H1 (cell line): ENCODE measurements around the gene SLC22A23. TPM values are rescaled to one million over a fixed set of nuclear protein-coding genes. Genes with fewer than 3 reads are reported as not detected.

ENCODE experiments used
- CREB1 ChIP-seq: IDR thresholded peaks from 2 replicates; pipeline ENCODE4 v1.6.1; 2012; ENCODE audit warnings: inconsistent platforms
- E2F6 ChIP-seq: IDR thresholded peaks from 2 replicates; pipeline ENCODE4 v1.6.1; 2012; ENCODE audit warnings: inconsistent platforms
- FOSL1 ChIP-seq: IDR thresholded peaks from 2 replicates; pipeline ENCODE4 v1.6.1; 2011; ENCODE audit warnings: mild to moderate bottlenecking, low read depth, low read length, moderate library complexity; ENCODE audit not compliant: insufficient read depth
- GTF2F1 ChIP-seq: IDR thresholded peaks from 2 replicates; pipeline ENCODE4 v1.6.1; 2012; ENCODE audit warnings: low read depth, low read length, improper control_type of control experiment, borderline replicate concordance
- JUND ChIP-seq: IDR thresholded peaks from 2 replicates; pipeline ENCODE4 v1.6.1; 2011; ENCODE audit warnings: mild to moderate bottlenecking, improper control_type of control experiment, low read length
- TCF12 ChIP-seq: IDR thresholded peaks from 2 replicates; pipeline ENCODE4 v1.6.1; 2011; ENCODE audit warnings: low read depth, mild to moderate bottlenecking, low read length
- polyA plus RNA-seq, 7 experiments: library from polyadenylated mRNA; depleted of rRNA in 3 of 7; stranded (reverse) in 5 of 7; unstranded in 2 of 7; fragments of >200 nt in 5 of 7; fragments of 200-250 nt in 2 of 7; gene quantifications; 1 replicate in 5 of 7; 2 replicates in 1 of 7; 4 replicates in 1 of 7; pipeline versions ENCODE4 v1.2.1 to v1.2.3, GENCODE V29; 2011 to 2013; ENCODE audit warnings: missing spikeins in 2 of 7, mixed read lengths in 2 of 7
- total RNA-seq: library from RNA; stranded (reverse); fragmentation: NEBNext Ultra II Directional; extraction: Animal tissue kit (Norgen Biotek cat#: 25700); gene quantifications from 2 replicates; pipeline ENCODE4 v1.2.1, GENCODE V29; 2021

The SLC22A23 gene
- total and polyA plus RNA-seq, 2 of the 8 experiments (the other 6 are each of a cell fraction or from before 2014, with no cell fraction given): 9.9 to 38.4 TPM

GRCh38 chr6:3270258-3270657 lies 186.6 kb downstream of the SLC22A23 start (continued):
- TF ChIP-seq E2F6: no peak
- no peak for TF ChIP-seq JUND
- TF ChIP-seq TCF12: no peak
- no peak for TF ChIP-seq CREB1
- no peak for TF ChIP-seq GTF2F1
- no peak for TF ChIP-seq FOSL1
- TF ChIP-seq, all 59 proteins: peak for 0
